GM10266 (cell line): ENCODE results near the gene ZNF93.
A peak's percentile ranks its signal among the peaks of the same experiment; 100 is the strongest.
"Not testable (repeated sequence)": the region's sequence is repeated elsewhere in the genome, so short reads cannot be mapped to it uniquely, and the experiment has no call there.

Experiments used
- DNase-seq: peaks from one replicate; pipeline ENCODE4 v3.0.0; 2012; ENCODE audit errors: extremely low spot score
- TF ChIP-seq, protein P1 (sequence below): IDR thresholded peaks from 2 replicates; pipeline ENCODE4 v1.5.1; 2012; ENCODE audit warnings: mild to moderate bottlenecking, low read depth; ENCODE audit not compliant: control insufficient read depth, insufficient read depth; ENCODE audit errors: missing control alignments

Gene ZNF93

DNA sequence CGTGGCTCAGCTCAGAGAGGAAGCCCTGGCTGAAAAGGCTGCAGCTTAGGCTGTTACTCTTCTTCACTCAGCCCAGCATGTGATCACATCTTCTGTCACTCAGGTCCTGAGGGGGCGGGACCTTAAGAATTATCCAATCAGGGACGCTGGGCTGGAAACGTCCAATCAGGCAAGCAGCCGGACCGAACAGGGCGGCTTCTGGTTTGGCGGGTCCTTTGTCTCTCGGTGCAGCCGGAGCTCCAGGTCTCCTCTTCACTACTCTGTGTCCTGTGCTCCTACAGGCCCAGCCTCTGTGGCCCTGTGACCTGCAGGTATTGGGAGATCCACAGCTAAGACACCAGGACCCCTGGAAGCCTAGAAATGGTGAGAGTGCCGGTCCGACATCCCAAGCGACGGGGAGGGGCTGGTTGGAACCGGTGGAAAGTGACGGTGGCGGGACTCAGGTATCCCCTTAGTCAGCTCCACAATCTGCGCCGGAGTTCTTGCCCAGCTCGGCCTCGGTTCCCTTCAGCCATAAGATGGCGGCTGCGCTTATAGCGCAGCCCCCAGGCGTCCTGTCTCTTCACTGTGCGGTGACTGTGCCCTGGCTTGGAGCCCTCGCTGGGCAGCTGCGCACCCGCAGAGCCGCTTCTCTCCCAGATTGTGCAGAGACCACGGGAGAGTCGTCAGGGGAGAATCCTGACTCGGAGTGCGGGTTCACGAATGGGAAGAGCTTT lies at the start of gene ZNF93:
Gene ZNF93 (plus strand): TSS at position 218 of the 716 bp plus-strand sequence. CDS start 143 bp downstream, at position 361.
- TF ChIP-seq, protein P1, sequence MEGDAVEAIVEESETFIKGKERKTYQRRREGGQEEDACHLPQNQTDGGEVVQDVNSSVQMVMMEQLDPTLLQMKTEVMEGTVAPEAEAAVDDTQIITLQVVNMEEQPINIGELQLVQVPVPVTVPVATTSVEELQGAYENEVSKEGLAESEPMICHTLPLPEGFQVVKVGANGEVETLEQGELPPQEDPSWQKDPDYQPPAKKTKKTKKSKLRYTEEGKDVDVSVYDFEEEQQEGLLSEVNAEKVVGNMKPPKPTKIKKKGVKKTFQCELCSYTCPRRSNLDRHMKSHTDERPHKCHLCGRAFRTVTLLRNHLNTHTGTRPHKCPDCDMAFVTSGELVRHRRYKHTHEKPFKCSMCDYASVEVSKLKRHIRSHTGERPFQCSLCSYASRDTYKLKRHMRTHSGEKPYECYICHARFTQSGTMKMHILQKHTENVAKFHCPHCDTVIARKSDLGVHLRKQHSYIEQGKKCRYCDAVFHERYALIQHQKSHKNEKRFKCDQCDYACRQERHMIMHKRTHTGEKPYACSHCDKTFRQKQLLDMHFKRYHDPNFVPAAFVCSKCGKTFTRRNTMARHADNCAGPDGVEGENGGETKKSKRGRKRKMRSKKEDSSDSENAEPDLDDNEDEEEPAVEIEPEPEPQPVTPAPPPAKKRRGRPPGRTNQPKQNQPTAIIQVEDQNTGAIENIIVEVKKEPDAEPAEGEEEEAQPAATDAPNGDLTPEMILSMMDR: no peak
- DNase-seq: peak; percentile 79

DNA sequence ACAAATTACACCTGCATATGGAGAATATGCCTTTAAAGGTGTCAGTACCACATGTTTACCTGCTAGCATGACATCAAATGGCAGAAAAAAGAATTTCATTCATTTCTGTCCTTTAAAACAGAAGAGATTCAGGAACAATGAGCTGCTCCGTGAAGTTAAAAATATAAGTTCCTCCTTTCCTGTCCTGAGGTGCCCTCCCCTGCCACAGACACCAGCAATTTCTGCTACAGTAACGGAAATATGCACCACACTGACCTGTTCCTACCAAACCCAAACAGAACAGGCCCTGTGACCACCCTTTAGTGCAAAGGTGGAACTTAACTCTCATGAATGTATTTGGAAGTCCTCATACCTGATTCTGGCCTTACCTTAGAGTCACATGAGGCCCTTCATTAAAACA lies 49.0 kb upstream of the ZNF93 start:
- DNase-seq: not testable (repeated sequence)

DNA sequence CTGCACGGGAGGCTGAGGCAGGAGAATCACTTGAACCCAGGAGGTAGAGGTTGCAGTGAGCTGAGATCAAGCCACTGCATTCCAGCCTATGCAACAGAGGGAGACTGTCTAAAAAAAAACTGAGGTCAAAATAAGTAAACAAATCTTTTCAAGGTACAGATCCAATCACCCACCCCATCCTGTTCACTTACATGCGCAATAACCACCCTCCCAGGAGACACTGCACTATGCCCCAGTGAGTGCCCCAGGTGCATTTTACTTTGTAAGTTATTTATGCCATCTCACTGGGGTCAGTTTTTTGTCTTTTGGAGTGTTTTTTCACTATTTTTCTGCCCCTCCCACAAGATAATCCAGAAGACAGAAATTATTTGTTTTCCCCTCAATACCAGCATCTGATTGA lies 42.0 kb upstream of the ZNF93 start:
- TF ChIP-seq, protein P1: no peak
- DNase-seq: no peak

DNA sequence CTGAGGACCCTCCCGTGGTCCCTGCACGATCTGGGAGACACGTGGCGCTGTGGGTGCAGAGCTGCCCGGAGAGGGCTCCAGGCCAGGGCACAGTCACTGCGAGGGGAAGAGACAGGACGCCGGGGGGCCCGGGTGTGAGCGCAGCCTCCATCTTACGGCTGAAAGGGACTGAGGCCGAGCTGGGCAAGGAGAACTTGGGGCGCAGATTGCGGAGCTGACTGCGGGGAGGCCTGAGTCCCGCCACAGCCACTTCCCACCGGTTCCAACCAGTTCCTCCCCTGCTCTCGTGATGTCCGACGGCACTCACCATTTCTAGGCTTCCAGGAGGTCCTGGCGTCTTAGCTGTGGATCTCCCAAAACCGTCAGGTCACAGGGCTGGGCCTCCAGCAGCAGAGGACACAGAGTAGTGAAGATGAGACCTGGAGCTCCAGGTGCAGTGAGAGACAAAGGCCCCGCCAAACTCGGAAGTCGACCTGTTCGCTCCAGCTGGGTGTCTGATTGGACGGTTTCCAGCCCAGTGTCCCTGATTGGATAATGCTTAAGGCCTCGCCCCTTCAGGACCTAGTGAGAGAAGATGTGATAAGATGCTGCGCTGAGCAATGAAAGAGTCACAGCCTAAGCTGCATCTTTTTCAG lies 39.9 kb upstream of the ZNF93 start:
- TF ChIP-seq, protein P1: no peak
- no peak for DNase-seq

DNA sequence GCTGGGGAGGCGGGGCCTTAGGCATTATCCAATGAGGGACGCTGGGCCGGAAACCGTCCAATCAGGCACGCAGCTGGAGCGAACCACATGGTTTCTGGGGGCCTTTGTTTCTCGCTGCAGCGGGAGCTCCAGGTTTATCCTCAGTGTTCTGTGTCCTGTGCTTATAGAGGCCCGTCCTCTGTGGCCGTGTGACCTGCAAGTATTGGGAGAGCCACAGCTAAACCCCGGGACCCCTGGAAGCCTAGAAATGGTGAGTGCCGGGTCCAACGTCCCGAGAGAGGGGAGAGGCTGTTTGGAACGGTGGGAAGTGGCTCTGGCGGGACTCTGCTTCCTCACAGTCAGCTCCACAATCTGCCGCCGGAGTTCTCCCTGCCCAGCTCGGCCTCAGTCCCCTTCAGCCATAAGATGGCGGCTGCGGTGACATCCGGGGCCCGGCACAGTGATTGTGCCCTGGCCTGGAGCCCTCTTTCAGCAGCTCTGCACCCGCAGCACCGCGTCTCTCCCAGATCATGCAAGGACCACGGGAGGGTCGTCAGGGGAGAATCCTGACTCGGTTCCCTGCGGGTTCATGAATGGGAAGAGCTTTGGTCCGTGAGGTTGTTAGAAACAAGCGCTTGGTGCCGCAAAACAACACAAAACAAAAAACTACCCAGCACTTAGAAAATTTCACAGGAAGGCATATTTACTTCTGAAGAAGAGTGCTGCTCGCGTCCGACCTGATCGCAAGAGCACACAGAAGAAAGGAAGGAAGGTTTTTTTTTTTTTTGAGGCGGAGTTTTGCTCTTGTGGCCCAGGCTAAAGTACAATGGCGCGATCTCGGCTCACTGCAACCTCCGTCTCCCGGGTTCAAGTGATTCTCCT lies 34.8 kb upstream of the ZNF93 start, which contains the start of gene ZNF253:
Gene ZNF253 (plus strand): TSS at position 133 of the 861 bp plus-strand sequence. CDS start 115 bp downstream, at position 248.
- DNase-seq: peak; percentile 91
- TF ChIP-seq, protein P1: no peak

DNA sequence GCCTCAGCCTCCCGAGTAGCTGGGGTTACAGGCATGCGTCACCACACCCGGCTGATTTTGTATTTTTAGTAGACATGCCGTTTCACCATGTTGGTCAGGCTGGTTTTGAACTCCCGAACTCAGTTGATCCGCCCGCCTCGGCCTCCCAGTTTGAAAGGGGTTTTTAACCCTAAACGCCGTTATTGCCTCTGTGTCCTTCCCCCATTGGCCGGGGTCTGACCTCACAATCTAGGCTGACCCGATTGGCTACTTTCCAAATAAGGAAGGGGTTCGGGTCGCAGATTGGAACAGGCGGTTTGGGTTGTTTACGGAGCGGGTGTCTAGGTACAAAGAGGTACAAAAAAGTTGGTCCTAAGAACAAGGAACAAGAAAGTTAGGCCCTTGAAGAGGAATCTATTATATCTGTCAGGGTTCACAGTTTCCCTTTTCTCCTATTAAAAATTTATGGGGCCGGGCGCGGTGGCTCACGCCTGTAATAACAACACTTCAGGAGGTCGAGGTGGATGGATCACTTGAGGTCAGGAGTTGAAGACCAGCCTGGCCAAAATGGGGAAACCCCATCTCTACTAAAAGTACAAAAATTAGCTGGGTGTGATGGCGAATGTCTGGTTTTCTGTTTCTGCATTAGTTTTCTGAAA lies 34.0 kb upstream of the ZNF93 start:
- DNase-seq: peak; percentile 50
- TF ChIP-seq, protein P1: no peak

DNA sequence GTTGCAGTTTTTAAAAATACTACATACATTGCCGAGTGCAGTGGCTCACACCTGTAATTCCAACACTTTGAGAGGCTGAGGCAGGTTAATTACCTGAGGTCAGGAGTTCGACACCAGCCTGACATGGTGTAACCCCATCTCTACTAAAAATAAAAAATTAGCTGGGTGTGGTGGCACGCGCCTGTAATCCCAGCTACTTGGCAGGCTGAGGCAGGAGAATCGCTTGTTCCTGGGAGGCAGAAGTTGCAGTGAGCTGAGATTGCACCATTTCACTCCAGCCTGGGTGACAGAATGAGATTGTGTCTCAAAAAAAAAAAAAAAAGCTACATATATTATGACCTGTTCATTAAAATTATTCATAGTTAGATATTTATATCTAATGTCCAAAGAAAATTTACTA lies 30.7 kb upstream of the ZNF93 start:
- not testable (repeated sequence) for DNase-seq
